Tibial nerve (tissue), 4 donors: Measurements from ENCODE around the gene EFNA4. TPM values are rescaled to one million over a fixed set of nuclear protein-coding genes. Genes with fewer than 3 reads are reported as not detected.

ENCODE experiments used
- DNase-seq, 2 donors: peaks; one replicate each; pipeline ENCODE4 v3.0.0-alpha.2; 2019; ENCODE audit warnings: low spot score in 2 of 2
- H3K27ac ChIP-seq, 4 donors: fragments of 200-600 bp; sonication (generic) in 3 of 4; one replicate each; pipeline ENCODE4 v1.5.1; 2017 to 2019; ENCODE audit warnings: mild to moderate bottlenecking in 1 of 4
- H3K27me3 ChIP-seq, 2 donors: fragments of 200-600 bp; sonication (generic) in 1 of 2; one replicate each; pipeline versions ENCODE4 v1.5.1 to v1.6.0; 2017 to 2019
- H3K36me3 ChIP-seq, 3 donors: fragments of 200-600 bp; sonication (generic); one replicate each; pipeline ENCODE4 v1.5.1; 2018 to 2019
- H3K4me1 ChIP-seq, 4 donors: fragments of 200-600 bp; sonication (generic) in 3 of 4; one replicate each; pipeline ENCODE4 v1.5.1; 2017 to 2019
- H3K4me3 ChIP-seq, 4 donors: fragments of 200-600 bp; sonication (generic) in 3 of 4; one replicate each; pipeline ENCODE4 v1.5.1; 2017 to 2019; ENCODE audit warnings: mild to moderate bottlenecking in 1 of 4, moderate library complexity in 1 of 4
- H3K9me3 ChIP-seq, 4 donors: fragments of 200-600 bp; sonication (generic) in 3 of 4; one replicate each; pipeline ENCODE4 v1.5.1; 2017 to 2019
- EP300 ChIP-seq, 2 donors: sonication (generic); formaldehyde crosslinking; IDR thresholded peaks; one replicate each; pipeline ENCODE4 v1.6.1; 2017; ENCODE audit warnings: antibody characterized with exemption in 2 of 2, mild to moderate bottlenecking in 1 of 2
- POLR2A ChIP-seq, 2 donors: fragments of 450-650 bp; IDR thresholded peaks; one replicate each; pipeline ENCODE4 v1.6.1; 2017; ENCODE audit warnings: antibody characterized with exemption in 2 of 2, mild to moderate bottlenecking in 2 of 2, moderate library complexity in 2 of 2
- WGBS, 2 donors: methylation state at CpG; one replicate each; pipeline ENCODE4 v1.1.5; 2018; 5-methylcytosine and 5-hydroxymethylcytosine counted together
- total RNA-seq, 4 donors: library from RNA; depleted of rRNA; stranded (reverse); fragments of >200 nt; gene quantifications; one replicate each; pipeline ENCODE4 v1.1.0, GENCODE V29; 2016
- TF ChIP-seq, protein P1 (sequence below), 5 experiments: fragments of 200-600 bp in 3 of 5; fragments of 450-650 bp in 2 of 5; sonication (generic) in 3 of 5; IDR thresholded peaks; one replicate each; pipeline ENCODE4 v1.5.1; 2016 to 2019; ENCODE audit warnings: antibody characterized with exemption in 5 of 5, mild to moderate bottlenecking in 3 of 5, moderate library complexity in 2 of 5

Gene EFNA4
- total RNA-seq, 4 donors from 2014 or later: 0.87 to 4.2 (median 1.8) TPM

DNA sequence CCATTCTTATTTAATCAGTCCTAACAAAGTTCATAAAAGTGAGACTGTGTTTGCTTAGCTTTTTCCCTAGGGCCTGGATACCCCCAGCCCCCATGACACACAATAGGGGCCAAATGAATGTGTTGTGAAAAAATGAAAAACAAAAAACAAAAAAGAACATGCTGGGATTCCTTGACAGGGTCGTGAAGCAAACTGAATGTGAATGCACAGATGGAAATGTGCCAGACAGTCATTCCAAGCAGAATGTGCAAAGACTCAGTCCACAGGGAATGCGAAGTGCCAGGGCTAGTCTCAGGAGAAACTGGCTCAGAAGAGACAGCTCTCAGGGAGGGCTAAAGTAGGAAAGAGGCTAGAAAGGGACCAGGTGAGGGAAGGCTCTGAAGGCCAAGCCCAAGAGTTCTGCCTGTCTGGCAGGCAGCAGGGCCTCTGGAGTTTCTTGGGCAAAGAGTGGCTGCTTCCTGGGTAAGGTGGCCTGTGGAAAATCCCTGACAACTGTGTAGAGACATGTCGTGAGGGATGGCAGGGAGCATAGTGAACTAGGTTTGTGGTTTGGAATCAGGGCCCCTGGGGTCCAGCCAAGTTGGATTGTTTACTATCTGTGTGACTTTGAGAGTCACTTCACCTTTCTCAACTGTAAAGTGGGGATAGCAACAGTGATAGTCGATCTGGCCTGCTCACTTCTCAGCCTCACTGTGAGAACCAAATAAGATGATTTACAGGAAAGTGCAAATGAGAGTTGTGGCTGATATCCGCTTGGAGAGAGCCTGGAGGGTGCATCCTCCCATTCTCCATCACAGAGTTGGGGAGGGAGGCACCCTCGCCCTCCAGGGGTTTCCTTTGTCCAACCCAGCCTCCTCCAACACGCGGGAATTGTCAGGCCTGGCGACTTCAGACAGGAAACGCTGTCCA lies 13.6 kb upstream of the EFNA4 start:
- WGBS, 2 donors: 13 to 20% methylated on average over 10 of the region's 10 CpGs

DNA sequence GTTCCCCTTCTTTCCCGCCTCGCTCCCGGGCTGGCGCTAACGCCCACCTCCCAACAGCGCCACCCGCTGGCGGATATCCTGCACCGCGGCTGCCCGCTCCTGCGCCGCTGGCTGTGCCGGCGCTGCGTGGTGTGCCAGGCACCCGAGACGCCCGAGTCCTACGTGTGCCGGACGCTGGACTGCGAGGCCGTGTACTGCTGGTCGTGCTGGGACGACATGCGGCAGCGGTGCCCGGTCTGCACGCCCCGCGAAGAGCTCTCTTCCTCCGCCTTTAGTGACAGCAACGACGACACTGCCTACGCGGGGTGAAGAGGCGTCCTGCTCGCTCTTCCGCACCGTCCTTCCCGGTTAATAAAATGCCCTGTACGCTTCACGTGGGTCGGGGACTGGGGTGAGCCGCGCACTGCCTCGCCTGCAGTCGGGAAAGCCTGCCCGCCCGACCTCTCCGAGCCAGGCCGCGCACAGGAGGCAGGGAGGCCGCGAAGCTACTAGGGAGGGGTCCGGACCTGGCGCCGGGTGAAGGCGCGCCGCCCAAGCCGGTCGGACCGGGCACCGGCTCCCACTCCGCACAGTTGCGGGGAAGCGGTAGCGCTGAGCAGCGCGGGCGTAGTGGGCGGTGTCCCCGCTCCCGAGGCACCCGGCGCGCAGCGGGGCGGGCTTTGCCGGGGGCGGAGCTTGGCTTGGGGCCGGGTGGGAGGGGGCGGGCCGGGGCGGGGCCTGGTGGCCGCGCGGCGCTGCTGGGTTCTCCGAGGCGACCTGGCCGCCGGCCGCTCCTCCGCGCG lies 12.8 kb upstream of the EFNA4 start, which contains the start of gene ADAM15:
Gene ADAM15, plus strand, starts transcription at position 757 of the 782 bp plus-strand sequence. CDS start 71 bp downstream, outside the sequence.
- TF ChIP-seq, protein P1, sequence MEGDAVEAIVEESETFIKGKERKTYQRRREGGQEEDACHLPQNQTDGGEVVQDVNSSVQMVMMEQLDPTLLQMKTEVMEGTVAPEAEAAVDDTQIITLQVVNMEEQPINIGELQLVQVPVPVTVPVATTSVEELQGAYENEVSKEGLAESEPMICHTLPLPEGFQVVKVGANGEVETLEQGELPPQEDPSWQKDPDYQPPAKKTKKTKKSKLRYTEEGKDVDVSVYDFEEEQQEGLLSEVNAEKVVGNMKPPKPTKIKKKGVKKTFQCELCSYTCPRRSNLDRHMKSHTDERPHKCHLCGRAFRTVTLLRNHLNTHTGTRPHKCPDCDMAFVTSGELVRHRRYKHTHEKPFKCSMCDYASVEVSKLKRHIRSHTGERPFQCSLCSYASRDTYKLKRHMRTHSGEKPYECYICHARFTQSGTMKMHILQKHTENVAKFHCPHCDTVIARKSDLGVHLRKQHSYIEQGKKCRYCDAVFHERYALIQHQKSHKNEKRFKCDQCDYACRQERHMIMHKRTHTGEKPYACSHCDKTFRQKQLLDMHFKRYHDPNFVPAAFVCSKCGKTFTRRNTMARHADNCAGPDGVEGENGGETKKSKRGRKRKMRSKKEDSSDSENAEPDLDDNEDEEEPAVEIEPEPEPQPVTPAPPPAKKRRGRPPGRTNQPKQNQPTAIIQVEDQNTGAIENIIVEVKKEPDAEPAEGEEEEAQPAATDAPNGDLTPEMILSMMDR (IDR thresholded peaks at IDR 0.05): peak; percentile 85 to 97 (median 94)
- TF ChIP-seq EP300 (IDR thresholded peaks at IDR 0.05) (peak in 1 of 2 donors; percentile 55), POLR2A (IDR thresholded peaks at IDR 0.05) (peak; percentile 20 to 42)
- H3K36me3 ChIP-seq: peaks cover 1 to 22% (median 3%) of the 10 kb centered on the region in 3 donors
- 0% methylated on average over 3 to 65 of the region's 99 CpGs for WGBS, 2 donors

More for the DNA sequence above, 13.6 kb upstream of the EFNA4 start:
- Histone ChIP-seq H3K9me3 (no peaks in the 10 kb centered on the region), H3K27me3 (no peaks in the 10 kb centered on the region), H3K36me3 (peaks cover 0 to 14% (median 0%) of the 10 kb centered on the region in 3 donors), H3K27ac (peak overlapping the region; percentile 71 to 94 (median 88)), H3K4me1 (peaks cover 0 to 37% (median 20%) of the 10 kb centered on the region in 4 donors), H3K4me3 (peak overlapping the region; percentile 70 to 88 (median 80))
- no peak for TF ChIP-seq POLR2A (IDR thresholded peaks at IDR 0.05)
- no peak for DNase-seq

DNA sequence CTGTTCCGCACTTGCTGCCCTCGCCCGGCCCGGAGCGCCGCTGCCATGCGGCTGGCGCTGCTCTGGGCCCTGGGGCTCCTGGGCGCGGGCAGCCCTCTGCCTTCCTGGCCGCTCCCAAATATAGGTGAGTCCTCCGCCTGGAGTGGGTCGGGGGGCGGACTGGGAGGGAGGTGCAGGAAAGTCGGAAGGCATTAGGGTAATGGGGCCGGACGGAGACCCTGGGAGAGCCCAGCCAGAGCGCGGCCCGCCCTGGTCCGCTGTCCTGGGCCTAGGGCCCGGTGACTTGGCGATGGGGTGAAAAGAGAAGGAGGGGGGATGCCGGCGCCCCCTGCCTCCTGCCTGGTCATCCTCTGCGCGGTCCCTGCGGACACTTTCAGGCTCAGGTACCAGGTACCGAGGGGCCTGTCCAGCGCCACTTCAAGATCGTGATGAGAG lies 12.2 kb upstream of the EFNA4 start:
- H3K27ac ChIP-seq: peak overlapping the region; percentile 71 to 94 (median 92)
- no peak for DNase-seq
- 0 to 1% methylated on average over 17 to 20 of the region's 31 CpGs for WGBS, 2 donors
- peaks cover 0 to 28% (median 20%) of the 10 kb centered on the region in 4 donors for H3K4me1 ChIP-seq
- H3K4me3 ChIP-seq: peak overlapping the region; percentile 70 to 89 (median 82)
- no peaks in the 10 kb centered on the region for H3K9me3 ChIP-seq
- H3K36me3 ChIP-seq: peaks cover 4 to 28% (median 6%) of the 10 kb centered on the region in 3 donors
- TF ChIP-seq POLR2A (IDR thresholded peaks at IDR 0.05): peak in 1 of 2 donors; percentile 55
- TF ChIP-seq, protein P1 (IDR thresholded peaks at IDR 0.05): no peak
- TF ChIP-seq EP300 (IDR thresholded peaks at IDR 0.05): peak in 1 of 2 donors; percentile 16
- H3K27me3 ChIP-seq: no peaks in the 10 kb centered on the region

More for the DNA sequence above, 12.8 kb upstream of the EFNA4 start, which contains the start of gene ADAM15:
- Histone ChIP-seq H3K27ac (peak within 1 kb of the TSS; percentile 71 to 94 (median 92)), H3K4me1 (peaks cover 0 to 29% (median 20%) of the 10 kb centered on the region in 4 donors), H3K4me3 (peak within 1 kb of the TSS; percentile 70 to 89 (median 82)), H3K27me3 (no peaks in the 10 kb centered on the region), H3K9me3 (no peaks in the 10 kb centered on the region)
- DNase-seq: peak; percentile 70 to 72

DNA sequence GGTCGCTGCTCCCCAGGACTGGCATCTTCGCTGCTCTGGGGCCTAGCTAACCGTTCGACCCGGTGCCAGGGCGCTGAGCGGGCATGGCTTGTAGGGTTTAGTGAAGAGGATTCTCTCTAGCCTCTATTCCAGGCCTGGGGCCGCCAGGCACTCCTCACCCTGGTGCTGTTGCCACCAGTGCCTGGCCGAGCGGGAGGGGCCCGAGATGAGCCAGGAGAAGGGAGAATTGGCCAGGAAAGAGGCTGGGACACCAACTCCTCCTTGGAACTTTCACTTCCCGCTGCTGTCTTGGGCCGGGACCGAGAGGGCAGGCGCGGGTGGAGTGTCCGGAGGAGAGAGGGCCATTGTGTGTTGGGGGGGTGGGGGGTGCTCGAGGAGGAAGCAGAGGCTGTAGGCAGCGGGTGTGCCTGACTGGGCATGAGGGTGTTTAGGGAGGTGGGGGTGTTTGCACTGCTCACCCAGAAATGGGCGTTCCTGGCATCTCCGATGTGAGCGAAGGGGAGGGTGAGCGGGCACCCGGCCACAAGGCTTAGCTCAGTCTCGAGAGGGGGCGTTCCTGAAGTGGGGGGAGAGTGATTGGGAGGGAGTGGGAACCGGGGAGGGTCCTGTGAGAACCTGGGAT lies 11.7 kb upstream of the EFNA4 start:
- Histone ChIP-seq H3K9me3 (no peaks in the 10 kb centered on the region), H3K4me1 (peaks cover 0 to 28% (median 20%) of the 10 kb centered on the region in 4 donors), H3K4me3 (peak overlapping the region; percentile 70 to 89 (median 82)), H3K27me3 (no peaks in the 10 kb centered on the region), H3K27ac (peak overlapping the region; percentile 71 to 94 (median 92)), H3K36me3 (peaks cover 4 to 33% (median 6%) of the 10 kb centered on the region in 3 donors)
- 1% methylated on average over 26 of the region's 27 CpGs for WGBS, 2 donors
- DNase-seq: peak; percentile 31 to 40
- TF ChIP-seq POLR2A (IDR thresholded peaks at IDR 0.05) (peak in 1 of 2 donors; percentile 15), EP300 (IDR thresholded peaks at IDR 0.05) (peak in 1 of 2 donors; percentile 50)
- TF ChIP-seq, protein P1 (IDR thresholded peaks at IDR 0.05): no peak
